HG03175 (cell line): ENCODE data around the gene BDP1.
"Not testable (repeated sequence)": the region's sequence is repeated elsewhere in the genome, so short reads cannot be mapped to it uniquely, and the experiment has no call there.

Experiments
- ATAC-seq: cut with Tn5 transposase; IDR thresholded peaks from one replicate; pipeline ENCODE4 v1.9.1; 2021; ENCODE audit warnings: mild to moderate bottlenecking, moderate library complexity; ENCODE audit not compliant: unreplicated experiment

The BDP1 gene, protein sequence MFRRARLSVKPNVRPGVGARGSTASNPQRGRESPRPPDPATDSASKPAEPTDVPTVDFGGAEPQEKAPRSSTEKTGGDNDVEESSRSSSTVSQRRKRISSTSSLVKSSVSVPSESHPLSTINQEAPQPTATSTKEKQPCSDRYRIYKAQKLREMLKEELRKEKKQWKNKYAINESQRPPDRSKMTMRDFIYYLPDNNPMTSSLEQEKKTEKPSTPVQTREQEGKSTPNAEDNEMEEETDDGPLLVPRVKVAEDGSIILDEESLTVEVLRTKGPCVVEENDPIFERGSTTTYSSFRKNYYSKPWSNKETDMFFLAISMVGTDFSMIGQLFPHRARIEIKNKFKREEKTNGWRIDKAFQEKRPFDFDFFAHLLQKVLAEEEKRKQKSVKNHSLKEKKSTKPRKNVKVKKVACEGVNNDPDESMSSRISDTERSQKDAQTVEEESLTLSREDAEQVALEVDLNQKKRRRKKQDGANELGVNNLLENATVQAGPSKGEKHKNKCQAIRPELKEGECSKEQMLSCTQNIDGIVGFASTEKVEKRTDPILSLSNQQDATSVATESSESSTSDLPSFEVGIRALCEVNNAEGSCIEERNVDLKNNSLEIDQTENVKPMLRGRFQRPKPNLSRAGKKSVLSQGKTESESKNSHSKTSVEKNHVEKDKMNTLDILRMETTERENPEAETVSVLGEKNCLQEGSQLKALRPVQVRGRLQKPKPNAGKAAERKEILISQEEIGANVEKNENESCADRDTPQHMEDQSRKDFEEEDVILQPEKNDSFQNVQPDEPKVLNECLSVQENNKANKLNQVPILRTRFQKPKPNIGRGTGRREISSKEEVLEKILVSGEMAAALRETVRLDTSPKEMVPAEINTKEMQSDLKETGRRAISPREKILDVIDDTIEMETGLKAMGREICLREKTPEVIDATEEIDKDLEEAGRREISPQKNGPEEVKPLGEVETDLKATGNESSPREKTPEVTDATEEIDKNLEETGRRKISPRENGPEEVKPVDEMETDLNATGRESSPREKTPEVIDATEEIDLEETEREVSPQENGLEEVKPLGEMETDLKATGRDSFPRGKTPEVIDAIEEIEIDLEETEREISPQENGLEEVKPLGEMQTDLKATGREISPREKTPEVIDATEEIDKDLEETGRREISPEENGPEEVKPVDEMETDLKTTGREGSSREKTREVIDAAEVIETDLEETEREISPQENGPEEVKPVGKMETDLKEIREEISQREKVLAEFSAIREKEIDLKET (N-terminal part only)

DNA sequence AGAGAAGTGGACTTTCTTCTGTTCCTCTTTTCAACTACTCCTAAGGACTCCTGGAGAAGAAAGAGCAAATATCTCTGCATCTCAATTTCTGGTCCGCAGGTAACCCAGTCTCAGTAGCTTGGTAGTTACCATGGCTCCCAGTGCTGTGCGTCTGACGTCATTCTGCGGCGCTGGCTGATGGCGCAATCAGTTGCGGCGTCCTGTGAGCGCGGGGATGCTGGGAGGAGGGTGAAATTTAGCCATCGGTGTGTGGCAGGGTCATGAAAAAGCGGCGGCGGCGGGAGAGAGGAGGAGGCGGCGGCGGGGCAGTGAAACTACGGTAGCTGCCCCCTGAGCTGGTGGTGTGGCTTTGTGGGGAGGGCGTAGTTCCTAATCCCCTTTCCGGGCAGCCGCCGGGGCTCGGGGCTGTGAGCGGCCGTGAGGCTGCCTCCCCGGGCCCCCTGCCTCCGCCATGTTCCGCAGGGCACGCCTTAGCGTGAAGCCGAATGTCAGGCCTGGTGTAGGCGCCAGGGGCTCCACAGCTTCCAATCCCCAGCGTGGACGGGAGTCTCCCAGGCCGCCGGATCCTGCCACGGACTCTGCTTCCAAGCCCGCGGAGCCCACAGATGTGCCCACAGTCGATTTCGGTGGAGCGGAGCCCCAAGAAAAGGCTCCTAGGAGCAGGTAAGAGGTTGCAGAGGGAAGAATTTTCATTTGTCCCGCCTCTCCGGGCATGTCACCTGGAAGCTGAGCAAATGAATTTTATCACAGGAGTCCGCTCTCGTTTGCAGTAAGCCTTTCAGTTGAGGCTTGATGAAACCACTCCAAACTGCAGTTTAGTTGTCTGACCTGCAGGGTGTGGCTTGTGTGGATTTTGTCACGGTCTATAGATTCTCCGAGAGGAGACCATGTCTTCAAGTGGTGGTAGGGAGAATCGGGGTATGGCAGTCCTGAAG lies at the start of gene BDP1:
BDP1 (plus strand) TSS at position 225 of the 935 bp plus-strand sequence; CDS start at position 452, 227 bp downstream.
- ATAC-seq, result peak; percentile 95

DNA sequence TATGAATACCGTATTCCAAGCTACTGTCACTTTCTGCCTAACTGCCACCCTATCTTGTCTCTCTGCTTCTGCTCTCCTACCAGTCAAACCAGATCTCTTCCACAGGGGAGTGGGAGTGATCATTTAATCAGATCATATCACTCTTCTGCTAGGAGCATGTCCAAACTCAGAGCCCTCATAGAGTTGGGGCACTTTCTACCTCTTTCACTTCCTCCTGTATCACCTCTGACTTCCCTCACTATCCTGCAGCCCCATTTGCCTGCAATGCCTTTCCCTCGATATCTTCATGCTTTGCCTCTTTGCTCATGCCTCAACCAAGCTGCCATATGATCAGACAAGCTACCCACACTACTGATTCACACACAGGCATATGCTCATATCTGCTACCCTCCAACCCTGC lies 45.4 kb upstream of the BDP1 start:
- not testable (repeated sequence) for ATAC-seq

DNA sequence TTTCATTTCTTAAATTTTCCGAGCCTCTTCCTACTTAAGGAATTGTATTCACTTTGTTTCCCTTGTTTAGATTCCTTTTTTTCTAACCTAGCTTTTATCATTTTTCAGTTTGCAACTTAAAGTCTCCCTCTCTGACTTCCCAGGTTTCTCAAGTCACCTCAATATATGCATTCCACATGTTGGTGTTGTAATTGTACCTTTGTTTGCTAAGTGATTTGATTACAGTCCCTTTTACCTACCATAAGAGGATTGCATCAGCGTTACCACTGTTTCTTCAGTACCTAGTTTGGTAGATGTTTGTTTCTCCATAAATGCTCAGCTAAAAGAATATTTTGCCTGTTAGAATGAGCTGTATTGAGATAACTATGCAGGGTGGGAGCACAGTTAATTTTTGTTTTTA lies 39.8 kb upstream of the BDP1 start:
- ATAC-seq, result not testable (repeated sequence)

DNA sequence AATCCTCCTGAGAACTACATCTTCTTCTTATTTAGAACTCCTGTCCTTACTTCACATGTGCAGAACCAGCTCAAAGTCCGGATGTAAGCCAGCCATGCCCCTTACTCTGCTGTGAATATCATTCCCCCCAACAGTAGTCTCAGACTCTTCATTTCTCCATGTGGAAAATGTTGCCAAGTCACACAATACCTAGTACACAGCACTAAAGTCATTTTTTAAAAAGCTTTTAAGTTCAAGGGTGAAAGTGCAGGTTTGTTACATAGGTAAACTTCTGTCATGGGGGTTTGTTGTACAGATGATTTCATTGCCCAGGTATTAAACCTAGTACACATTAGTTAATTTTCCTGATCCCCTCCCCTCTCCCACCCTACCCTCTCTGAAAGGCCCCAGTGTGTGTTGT lies 37.4 kb upstream of the BDP1 start:
- ATAC-seq, result not testable (repeated sequence)

DNA sequence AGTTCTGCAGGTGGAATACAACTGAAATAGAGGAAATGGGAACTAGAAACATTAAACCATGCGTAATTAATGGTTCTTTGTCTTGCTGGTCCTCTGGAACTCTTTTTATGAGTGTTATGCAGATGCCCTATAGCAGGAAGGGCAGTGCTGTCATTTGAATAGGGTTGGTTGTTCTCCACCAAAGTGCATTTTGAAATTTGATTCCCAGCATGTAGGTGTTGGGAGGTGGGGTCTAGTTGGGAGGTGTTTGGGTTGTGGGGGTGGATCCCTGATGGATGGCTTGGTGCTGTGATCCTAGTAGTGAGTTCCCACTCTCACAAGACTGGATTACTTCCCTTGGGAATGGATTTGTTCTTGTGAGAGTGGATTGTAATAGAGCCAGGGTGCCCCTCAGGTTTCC lies 34.2 kb upstream of the BDP1 start:
- not testable (repeated sequence) for ATAC-seq

DNA sequence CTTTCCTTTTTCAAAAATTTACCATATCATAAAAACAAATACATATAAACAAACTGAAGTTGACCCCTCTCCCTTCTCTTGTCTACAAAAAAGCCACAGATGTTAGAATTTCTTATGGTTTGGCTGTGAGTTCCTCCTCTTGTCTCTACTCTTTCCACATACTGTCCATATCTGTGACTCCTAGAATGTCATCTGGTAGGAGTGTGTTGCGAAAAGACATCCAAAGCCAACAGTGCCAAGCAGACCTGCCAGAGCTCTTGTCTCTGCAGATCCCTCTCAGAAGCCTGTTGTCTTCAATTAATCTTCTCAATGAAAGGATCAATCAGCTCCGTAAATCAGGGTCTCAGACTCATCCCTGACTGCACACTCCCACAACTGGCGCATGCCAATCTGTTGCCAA lies 31.6 kb upstream of the BDP1 start:
- ATAC-seq, result not testable (repeated sequence)

DNA sequence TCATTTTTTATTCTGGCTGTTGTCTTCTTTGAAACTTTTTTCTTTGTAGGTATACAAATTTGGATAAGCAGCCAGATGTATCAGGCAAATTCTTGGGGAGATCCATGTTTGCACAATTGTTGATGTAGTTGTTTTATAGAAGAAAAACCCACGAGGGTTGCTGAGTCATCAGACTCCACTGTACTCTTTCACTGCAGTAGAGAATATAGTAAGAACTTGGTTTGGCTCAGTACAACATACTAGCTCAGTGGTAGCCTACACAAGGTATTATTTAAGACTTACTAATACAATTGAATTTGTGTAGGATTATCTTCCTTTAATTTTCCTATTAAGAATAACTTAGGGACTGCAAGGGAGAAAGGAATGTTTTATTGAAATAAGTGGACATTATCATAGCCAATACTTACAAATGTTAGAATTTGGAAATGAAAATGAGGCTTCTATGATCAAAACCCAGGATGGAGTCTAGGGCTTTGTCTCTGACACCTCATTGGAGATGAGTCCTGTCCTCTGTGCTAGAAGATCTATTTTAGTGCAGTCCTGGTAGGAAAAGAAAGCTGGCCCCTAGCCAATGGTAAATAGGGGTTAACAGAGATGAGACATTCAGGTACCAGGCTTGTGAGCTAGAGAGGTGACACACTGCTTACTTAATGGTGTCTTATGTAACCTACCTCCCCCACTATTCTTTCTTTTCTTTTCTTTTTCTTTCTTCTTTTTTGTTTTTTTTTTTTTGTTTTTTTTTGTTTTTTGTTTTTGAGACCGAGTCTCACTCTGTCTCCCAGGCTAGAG lies 28.6 kb upstream of the BDP1 start:
- not testable (repeated sequence) for ATAC-seq

DNA sequence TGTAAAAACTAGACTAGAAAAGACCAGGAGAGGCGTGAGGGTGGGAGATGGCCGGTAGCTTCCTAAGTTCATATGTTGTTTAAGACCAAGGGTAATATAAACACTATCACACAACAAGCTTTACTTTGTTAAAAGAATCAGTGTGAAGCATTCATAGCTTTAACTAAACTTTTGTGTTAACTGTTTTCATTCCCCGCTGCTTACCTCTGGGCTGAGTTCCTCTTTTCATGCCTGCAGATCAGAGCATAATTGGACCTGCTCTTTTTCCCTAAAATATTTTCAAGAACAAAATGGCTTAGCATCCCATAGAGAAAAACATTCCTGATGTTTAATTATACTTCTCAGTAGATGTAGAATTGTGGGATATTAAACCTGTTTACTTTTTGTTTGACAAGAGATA lies 23.0 kb upstream of the BDP1 start:
- not testable (repeated sequence) for ATAC-seq

DNA sequence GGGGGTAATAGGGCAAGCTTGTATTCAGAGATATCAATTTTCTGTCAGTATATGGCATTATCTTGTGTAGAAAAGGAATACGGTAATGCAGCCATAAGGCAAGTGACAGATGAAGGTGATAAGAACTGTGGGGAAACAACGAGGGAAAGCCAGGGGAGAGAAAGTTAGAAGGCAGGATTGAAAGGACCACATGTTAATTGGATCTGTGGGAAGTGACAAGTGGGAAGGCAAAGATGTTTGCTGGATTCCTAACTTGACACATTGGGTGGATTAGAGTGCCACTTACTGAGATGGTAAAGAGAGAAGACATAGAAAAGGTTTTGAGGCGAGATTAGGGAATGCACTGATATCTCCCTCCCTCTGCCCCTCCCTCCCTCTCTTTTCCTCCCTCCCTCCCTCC lies 20.6 kb upstream of the BDP1 start:
- not testable (repeated sequence) for ATAC-seq

DNA sequence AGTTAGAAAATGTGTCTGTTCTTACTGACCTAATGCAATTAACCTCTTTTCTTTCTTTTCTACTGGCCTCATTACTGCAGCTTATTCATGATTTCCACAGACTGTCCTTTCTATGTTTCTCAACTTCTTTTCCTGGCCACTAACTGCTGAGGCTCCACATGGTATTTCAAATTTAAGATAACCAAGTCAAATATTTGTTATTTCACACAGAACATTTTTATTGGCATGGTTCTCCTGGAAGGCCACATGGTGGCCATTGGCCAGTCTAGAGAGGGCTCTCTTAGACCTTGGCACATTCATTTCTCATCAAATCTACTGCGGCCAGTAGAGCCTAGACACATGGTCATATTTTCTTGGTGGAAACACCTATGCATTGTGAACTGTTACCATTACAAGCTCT lies 13.9 kb upstream of the BDP1 start:
- not testable (repeated sequence) for ATAC-seq

DNA sequence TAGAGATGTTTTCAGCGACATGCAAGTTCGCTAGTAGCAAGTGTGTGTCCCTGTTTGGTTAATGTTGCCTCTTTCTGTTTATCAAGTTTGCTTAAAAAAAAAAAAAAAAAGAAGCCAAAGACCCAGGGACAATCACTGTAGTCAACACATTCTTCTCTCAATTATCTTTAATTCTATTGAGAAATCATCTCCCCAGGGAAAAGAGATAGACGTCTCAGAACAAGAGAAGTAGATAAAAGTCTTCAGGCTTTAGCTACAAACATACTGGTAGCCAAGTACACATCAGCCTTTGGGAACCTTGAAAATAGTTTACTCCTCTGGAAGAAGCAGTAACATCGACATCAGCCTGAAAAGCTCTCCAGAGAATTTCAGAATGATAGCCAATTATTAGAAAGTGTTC lies 11.6 kb upstream of the BDP1 start:
- not testable (repeated sequence) for ATAC-seq

DNA sequence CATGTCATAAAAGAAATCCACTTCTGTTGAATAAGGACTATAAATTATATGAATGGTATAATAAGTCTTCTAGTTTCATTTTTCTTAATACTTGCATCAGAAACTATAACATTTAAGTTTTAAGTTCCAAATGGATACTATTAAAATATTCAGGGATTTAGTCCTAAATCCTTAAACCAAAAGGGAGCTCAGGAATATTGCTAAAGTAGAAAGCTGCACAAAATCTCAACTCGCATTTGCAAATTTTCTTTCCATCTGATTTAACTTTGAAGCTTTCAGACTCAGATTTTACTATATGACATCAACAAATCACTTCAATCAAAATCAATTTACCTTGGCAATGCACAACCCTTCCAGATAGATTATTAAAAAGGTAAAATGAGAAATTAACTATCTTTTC lies 10.4 kb upstream of the BDP1 start:
- ATAC-seq, result not testable (repeated sequence)

DNA sequence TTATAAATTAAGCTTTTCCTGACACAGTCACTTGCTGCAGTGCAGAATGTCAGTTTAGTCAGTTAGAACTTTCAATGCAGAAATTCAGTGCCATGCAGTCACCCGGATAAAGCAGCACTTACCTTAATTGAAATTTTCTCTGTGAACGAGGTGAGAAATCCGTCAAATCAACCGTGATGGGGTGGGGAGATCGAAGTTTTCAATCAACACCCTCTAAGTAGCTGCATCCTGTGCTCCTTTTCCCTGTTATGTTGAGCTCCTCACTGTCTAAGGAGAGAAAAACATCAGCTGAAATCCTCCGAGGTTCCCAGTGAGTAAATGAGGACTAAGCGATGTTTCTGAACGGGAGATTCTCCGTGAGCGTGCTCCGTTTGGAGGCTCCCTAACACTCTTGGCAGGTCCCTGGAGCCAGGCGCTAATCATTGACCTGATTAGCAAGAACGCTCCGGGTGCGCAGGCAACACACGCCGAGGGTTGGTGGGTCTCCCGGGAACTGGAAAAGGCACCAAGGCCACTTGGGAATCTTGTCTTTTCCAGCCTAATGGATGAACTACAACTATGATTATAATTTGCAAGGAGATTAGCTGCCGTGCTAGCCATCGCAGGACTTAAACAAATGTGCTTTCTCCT lies 9.8 kb upstream of the BDP1 start:
- not testable (repeated sequence) for ATAC-seq

DNA sequence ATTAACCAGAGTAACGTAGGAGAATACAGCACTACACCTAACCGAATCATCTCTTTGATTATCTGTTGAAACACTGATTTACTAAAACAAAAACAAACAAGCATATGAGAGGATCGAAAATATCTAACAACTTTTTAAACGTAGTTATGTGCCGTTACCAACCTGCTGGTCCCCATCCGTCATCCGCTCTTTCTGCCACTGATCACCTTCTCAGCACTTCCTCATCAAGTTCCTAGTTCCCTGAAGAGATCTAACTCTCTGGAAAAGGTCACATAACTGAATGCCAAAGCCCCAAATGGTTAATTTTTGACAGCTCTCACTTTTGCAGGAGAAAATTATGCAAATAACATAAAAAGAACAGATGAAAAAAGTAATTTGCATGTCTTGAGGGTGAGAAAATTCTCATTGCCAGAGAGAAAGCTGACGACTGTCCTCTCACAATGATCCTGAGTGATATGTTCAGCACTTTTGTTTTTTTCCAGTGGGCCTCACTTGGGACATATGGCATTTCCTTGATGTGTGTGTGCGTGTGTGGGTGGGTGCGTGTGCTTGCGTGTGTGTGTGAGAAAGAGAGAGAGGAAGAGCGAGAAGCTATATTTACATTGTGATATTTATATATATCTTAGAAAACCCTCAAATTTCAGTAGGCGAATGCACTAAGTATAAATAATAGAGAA lies 8.8 kb upstream of the BDP1 start:
- ATAC-seq, result peak; percentile 46

DNA sequence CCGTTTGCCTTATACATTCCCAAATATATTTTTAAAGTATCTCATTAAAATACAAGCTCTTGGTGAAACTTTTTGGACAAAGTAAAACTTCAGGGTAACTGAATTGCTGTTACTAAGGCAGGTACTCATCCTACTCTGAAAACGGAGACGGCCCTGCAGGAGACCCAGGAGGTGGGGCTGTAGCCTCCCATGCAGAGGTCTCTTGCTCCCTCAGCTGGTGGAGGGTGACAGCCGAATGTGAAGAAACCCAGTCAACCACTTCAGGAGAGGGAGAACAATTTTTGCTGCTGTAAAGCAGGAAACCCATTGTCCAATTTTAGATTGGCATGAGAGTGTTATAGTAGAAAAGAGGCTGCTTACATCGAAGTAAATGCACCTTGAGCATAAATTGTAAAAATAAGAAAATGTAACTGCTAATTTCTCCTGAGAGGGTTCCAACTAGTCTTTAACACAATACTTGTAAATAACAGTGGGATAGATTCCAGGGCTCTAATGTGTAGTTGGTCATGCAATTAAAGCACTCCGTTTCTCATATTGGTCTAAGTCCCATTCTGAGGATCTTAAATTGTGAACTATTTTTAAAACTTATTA lies 8.1 kb upstream of the BDP1 start:
- peak; percentile 92 for ATAC-seq

DNA sequence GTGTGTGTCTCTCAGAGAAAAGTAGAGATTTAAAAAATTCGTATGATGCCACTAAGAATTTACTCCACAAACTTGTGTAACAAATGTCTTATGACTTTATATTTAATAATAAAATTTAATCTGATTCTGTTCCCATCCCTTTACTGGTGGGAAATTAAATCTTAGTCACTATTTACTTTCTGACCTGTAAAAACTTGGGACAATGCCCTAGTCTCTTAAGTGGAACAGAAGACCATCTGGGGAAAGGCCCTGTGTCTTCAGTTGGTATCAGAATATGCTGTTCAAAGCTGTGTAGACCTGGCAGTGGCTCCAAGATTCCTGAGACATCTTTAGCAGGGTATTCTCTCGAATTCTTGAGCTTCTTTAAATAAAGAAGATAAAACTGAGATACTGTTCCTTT lies 2.6 kb upstream of the BDP1 start:
- ATAC-seq, result no peak

DNA sequence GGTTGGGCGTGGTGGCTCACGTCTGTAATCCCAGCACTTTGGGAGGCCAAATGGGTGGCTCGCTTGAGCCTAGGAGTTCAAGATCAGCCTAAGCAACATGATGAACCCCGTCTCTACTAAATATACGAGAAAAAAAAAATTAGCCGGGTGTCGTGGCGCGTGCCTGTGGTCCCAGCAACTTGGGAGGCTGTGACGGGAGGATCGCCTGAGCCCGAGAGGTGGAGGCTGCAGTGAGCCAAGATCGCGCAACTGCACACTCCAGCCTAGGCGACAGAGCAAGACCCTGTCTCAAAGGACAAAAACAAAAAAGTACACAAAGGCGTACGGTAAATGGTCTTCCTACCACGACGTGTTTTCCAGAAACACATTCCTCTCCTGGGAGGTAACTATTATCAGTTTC lies 538 bp upstream of the BDP1 start:
- no peak for ATAC-seq

DNA sequence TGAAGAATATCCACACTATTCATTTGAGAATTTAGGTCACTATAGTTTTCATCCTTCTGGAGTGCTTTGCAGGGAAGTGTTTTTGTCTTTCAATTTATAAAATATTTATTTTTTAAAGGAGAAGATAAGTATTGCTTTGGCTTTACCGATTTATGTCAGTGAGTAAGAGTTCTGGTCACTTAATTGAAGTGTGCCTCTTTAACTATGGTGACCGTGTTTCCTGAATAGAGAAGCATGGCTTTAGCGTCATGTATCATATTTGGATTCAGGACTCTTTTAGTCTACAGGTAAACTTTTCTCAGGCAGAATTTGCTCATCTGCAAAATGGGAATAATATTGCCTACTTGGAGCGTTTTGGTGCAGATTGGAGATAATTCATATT lies 902 bp downstream of the BDP1 start:
- no peak for ATAC-seq
